Liver (tissue), 3 donors: ENCODE data around the gene ZNF485.

ENCODE experiments used
- CTCF ChIP-seq: fragments of 150-350 bp; IDR thresholded peaks from 2 replicates; pipeline ENCODE4 v1.5.1; 2017; ENCODE audit warnings: improper control_type of control experiment, low read depth, low read length; ENCODE audit not compliant: missing input control
- EGR1 ChIP-seq, 2 donors: IDR thresholded peaks; 2 replicates each; pipeline ENCODE4 v1.6.1; 2016 to 2018; ENCODE audit warnings: antibody characterized with exemption in 2 of 2, low read depth in 2 of 2
- MAX ChIP-seq: IDR thresholded peaks from 2 replicates; pipeline ENCODE4 v1.6.1; 2016; ENCODE audit warnings: antibody characterized with exemption
- REST ChIP-seq: IDR thresholded peaks from 2 replicates; pipeline ENCODE4 v1.6.1; 2016; ENCODE audit warnings: antibody characterized with exemption, mild to moderate bottlenecking
- SP1 ChIP-seq: IDR thresholded peaks from 2 replicates; pipeline ENCODE4 v1.6.1; 2018; ENCODE audit warnings: antibody characterized with exemption, mild to moderate bottlenecking
- TAF1 ChIP-seq: conservative IDR thresholded peaks from 2 replicates; pipeline ENCODE4 v1.6.1; 2016; ENCODE audit warnings: antibody characterized with exemption, mild to moderate bottlenecking
- donor health status: healthy.
- donor health status: healthy.

- no peak for TF ChIP-seq TAF1
- TF ChIP-seq CTCF: no peak
- TF ChIP-seq SP1: no peak
- no peak for TF ChIP-seq REST
- no peak for TF ChIP-seq MAX
- TF ChIP-seq EGR1 (IDR thresholded peaks at IDR 0.05; ENCODE audit: low read depth in 2 of 2): no peak
These were observed 32.8 kb upstream of the ZNF485 start for GRCh38 chr10:43573250-43574000.
